GM12864 (cell line): ENCODE results near the gene HAX1.
"Not testable (repeated sequence)": the region's sequence is repeated elsewhere in the genome, so short reads cannot be mapped to it uniquely, and the experiment has no call there.

ENCODE experiments used
- DNase-seq: peaks from one replicate; pipeline ENCODE4 v3.0.0-alpha.2; 2011; ENCODE audit warnings: low read depth
- H3K4me3 ChIP-seq: 2 replicates; pipeline ENCODE4 v1.5.1; 2011; ENCODE audit warnings: mild to moderate bottlenecking, low read depth, low read length, control low read depth
- TF ChIP-seq, protein P1 (sequence below): IDR thresholded peaks from 2 replicates; pipeline ENCODE4 v1.5.1; 2011; ENCODE audit warnings: low read depth, mild to moderate bottlenecking, moderate library complexity, low read length, control low read depth, inconsistent platforms; ENCODE audit errors: missing control alignments

HAX1 gene

GRCh38 chr1:154272999-154273563 is 652 bp downstream of the HAX1 start:
- TF ChIP-seq, protein P1, sequence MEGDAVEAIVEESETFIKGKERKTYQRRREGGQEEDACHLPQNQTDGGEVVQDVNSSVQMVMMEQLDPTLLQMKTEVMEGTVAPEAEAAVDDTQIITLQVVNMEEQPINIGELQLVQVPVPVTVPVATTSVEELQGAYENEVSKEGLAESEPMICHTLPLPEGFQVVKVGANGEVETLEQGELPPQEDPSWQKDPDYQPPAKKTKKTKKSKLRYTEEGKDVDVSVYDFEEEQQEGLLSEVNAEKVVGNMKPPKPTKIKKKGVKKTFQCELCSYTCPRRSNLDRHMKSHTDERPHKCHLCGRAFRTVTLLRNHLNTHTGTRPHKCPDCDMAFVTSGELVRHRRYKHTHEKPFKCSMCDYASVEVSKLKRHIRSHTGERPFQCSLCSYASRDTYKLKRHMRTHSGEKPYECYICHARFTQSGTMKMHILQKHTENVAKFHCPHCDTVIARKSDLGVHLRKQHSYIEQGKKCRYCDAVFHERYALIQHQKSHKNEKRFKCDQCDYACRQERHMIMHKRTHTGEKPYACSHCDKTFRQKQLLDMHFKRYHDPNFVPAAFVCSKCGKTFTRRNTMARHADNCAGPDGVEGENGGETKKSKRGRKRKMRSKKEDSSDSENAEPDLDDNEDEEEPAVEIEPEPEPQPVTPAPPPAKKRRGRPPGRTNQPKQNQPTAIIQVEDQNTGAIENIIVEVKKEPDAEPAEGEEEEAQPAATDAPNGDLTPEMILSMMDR = no peak
- DNase-seq = no peak
- H3K4me3 ChIP-seq = peak overlapping the region; percentile 79

DNA sequence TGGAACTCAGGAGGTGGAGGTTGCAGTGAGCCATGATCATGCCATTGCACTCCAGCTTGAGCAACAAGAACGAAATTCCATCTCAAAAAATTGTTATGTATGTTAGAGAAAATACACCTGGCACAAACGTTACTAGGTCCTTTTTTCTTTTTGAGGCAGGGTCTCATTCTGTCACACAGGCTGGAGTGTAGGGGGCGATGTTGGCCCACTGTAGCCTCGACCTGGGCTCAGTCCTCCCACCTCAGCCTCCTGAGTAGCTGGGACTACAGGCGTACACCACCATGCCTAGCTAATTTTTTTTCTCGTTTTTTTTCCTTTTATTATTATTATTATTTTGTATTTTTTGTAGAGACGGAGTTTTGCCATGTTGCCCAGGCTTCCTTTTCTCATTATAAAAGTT is 4.4 kb downstream of the HAX1 start:
- TF ChIP-seq, protein P1 = peak; percentile 19
- no peak overlapping the region for H3K4me3 ChIP-seq
- no peak for DNase-seq

DNA sequence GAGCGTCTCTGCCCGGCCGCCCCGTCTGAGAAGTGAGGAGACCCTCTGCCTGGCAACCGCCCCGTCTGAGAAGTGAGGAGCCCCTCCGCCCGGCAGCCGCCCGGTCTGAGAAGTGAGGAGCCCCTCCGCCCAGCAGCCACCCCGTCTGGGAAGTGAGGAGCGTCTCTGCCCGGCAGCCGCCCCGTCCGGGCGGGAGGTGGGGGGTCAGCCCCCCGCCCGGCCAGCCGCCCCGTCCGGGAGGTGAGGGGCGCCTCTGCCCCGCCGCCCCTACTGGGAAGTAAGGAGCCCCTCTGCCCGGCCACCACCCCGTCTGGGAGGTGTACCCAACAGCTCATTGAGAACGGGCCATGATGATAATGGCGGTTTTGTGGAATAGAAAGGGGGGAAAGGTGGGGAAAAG is 15.2 kb downstream of the HAX1 start:
- not testable (repeated sequence) for DNase-seq, H3K4me3 ChIP-seq

DNA sequence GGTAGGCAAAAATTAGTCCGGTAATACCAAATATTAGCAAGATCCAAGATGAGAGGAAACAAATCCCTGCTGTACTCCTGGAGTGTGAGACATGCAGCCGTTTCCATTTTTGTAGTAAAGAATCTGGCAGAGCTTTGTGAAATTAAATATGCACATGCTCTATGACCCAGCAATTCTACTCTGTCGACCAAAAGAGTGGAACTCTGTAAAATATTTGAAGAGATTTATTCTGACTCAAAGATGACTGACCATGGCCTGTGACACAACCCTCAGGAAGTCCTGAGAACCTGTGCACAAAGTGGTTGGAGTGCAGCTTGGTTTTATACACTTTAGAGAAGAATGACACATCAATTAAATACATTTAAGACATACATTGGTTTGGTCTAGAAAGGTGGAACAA is 16.2 kb downstream of the HAX1 start:
- H3K4me3 ChIP-seq = no peak overlapping the region
- TF ChIP-seq, protein P1 = no peak
- no peak for DNase-seq

DNA sequence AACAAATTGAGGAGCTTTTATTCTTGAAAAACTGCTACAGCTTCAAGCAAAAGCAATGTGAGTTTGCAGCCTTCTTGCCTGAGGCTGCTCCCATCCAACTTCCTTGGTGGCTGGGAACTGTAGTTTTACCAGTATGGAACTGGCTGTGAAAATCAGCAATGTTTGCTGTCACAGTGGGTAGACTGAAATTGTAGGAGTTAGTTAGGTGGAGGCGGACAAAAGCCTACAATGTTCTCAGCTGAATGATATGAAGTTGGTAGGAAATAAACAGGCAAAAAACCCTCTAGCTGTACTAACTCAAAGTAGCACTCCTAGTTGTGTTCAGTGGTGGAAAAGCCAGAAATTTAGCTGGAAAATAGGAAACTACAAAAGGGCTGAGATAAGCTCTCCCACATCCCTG is 18.5 kb downstream of the HAX1 start:
- TF ChIP-seq, protein P1 = no peak

DNA sequence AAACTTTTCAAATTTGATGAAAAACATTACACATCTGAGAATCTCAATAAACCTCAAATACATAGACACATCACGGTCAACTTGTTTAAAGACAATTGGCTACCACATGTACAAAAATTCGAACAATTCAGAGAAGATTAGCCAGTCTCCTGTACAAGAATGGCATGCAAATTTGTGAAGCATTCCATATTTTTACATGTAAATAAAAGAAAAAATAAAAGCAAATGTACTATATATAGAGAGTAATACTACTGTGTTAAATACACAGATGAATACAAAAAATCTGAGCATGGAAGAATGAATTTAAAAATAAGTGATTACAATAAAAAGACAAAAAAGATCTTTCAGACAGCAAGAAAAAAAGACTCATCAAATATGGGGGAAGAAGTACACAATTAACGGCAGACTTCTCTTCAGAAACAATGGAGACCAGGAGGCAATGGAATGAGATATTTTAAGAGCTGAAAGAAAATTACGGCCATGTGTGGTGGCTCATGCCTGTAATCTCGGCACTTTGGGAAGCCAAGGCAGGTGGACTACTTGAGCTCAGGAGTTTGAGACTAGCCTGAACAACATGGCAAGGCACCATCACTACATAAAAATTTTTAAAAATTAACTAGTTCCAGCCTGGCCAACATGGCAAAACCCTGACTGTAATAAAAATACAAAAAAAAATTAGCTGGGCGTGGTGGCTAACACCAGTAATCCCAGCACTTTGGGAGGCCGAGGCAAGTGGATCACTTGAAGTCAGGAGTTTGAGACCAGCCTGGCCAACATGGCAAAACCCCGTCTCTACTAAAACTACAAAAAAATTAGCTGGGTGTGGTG is 23.2 kb downstream of the HAX1 start:
- no peak for DNase-seq

More for the DNA sequence above, 18.5 kb downstream of the HAX1 start:
- DNase-seq = no peak
- H3K4me3 ChIP-seq = no peak overlapping the region

GRCh38 chr1:154301582-154301981 is 29.2 kb downstream of the HAX1 start:
- DNase-seq = no peak
- TF ChIP-seq, protein P1 = no peak
- no peak overlapping the region for H3K4me3 ChIP-seq

More for the DNA sequence above, 23.2 kb downstream of the HAX1 start:
- TF ChIP-seq, protein P1 = no peak
- no peak overlapping the region for H3K4me3 ChIP-seq
